ENCODE measurements around the gene SYT6.

The SYT6 gene

DNA sequence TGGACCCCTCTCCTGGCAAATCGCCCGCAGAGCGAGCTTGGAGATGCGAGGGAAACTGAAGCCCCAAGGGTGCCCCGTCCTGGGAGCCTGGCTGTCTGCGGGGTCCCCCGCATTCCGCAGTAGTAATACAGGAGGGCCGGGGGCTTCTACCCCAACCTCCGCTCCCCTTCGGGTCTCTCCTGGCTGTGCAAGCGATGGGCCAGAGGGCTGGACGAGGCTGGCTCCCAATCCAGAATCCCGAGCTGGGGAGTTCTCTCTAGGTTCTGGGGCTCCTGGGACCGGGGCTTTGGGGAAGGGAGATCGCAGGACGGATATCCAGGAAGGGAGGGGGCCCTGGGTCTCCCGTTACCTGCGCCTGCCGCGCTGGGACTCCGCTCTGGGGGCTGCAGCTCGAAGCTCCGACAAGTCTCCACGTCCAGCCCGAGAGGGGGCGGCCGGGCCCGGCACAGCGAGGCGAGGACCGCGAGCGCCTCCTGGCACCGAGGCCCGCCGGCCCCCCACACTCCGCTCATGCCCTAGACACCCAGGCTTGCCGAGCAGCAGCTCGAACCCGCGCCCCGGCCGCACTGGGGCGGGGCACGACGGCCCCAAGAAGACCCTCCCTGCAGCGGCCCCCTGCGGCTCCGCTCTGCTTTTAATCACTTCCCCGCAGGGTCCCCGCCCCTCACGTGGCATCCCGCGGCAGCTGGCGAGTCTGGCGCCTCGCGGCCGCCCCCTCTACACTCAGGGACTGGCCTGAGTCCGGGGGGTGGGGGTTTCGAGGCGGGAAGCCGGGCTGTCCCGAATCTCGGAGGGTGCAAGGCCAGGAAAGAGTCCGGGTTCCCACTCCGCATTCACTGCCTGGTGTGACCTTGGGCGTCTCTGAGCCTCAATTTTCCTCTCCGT, at the start of gene SYT6:
Gene SYT6 (minus strand): TSS at position 609 of the 885 bp plus-strand sequence. CDS start 97 bp downstream, at position 512.
- no peak within 1 kb of the TSS for H3K27ac ChIP-seq
- TF ChIP-seq CTCF (conservative IDR thresholded peaks at IDR 0.05) (no peak), ZFX (IDR thresholded peaks at IDR 0.05) (no peak)

DNA sequence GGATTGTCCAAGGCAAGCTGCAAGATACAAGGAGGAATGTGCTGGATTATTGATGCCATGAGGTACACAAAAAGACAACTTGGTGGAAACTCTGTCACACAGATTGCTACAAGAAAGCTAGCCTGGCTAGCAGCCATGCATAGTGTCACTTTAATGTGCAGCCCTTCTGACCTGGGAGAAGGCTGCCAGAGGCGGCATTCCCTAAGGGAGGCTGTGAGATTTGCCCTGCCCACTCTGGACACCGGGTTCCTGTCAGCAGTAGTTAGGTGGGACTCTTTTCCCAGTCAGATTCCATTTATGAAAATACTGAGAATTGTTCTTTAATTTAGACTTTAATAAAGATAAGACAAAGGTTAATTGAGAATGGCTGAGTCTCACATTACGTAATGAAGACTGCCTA, 47.8 kb upstream of the SYT6 start:
- H3K27ac ChIP-seq = no peak overlapping the region
- TF ChIP-seq ZFX (IDR thresholded peaks at IDR 0.05) (no peak), CTCF (conservative IDR thresholded peaks at IDR 0.05) (no peak)

DNA sequence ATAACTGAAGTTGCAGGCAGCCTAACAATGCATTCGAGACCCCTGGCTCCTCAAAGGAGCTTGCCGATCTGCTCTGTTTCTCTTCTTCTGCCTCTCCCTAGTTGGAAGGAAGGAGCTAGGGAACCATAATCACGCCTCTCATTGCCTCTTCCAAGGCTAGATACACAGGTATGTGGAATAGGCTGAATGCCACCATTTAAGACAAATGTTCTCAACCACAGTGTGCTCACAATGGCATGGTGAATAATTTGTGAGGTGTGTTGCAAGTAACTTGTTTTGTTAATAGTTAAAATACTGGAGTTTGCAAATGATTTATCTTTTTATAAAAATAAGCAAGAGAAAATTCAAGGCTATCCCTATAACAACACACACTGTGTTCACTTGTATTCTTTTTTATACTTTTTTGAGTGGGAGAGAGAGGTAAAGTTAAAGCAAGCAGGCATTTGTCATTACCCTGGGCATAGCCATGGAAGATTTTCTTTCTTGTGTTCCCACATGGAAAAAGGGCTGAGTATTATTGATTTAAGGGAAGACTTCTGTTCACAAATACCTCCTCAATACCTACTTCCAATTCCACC, 45.4 kb upstream of the SYT6 start:
- no peak for TF ChIP-seq ZFX (IDR thresholded peaks at IDR 0.05)
- no peak for TF ChIP-seq CTCF (conservative IDR thresholded peaks at IDR 0.05)

GRCh38 chr1:114196992-114197907, 43.6 kb upstream of the SYT6 start:
- TF ChIP-seq ZFX (IDR thresholded peaks at IDR 0.05) (no peak), CTCF (conservative IDR thresholded peaks at IDR 0.05) (no peak)

More for the DNA sequence above, 45.4 kb upstream of the SYT6 start:
- H3K27ac ChIP-seq = no peak overlapping the region

DNA sequence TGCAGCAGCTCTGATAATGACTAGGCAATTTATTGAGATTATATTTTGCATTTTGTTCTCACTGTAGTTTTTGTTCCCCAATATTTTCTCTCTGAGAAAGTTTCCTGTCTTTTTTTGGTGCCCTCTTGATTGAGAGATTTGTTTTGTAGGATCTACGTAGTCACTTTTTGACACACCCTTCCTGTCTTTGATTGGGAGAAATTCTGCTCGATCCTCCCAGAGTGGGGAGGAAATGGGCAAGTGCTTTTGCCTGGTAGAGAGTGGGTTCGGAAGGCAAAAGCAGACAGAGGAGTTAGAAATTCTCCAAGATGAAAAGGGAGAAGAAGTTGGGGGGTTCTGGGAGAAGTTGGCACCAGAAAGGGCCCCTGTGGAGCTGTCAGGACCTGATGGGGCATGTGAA, 42.1 kb upstream of the SYT6 start:
- no peak overlapping the region for H3K27ac ChIP-seq
- TF ChIP-seq ZFX (IDR thresholded peaks at IDR 0.05) = no peak
- TF ChIP-seq CTCF (conservative IDR thresholded peaks at IDR 0.05) = no peak

More at GRCh38 chr1:114196992-114197907, 43.6 kb upstream of the SYT6 start:
- H3K27ac ChIP-seq = no peak overlapping the region

GRCh38 chr1:114192328-114192727, 38.7 kb upstream of the SYT6 start:
- no peak for TF ChIP-seq ZFX (IDR thresholded peaks at IDR 0.05)
- no peak; the same call in 1 of the 2 replicates for TF ChIP-seq CTCF (conservative IDR thresholded peaks at IDR 0.05)
- no peak overlapping the region for H3K27ac ChIP-seq
